Measurements from ENCODE around the gene ASAP3. TPM values are rescaled to one million over a fixed set of nuclear protein-coding genes. Genes with fewer than 3 reads are reported as not detected.

ASAP3 gene
- total and polyA plus RNA-seq, 2 experiments from 2014 or later: 28.0 to 98.2 TPM

- TF ChIP-seq ZNF462 (CRISPR knock-in tag; IDR thresholded peaks at IDR 0.05) (no peak), POLR2AphosphoS5 (IDR thresholded peaks at IDR 0.05; ENCODE audit: low read depth) (no peak), JUNB (IDR thresholded peaks at IDR 0.05; ENCODE audit: unreplicated experiment) (no peak), STAT1 (IDR thresholded peaks at IDR 0.05; ENCODE audit: unreplicated experiment) (no peak), EZH2 (IDR thresholded peaks at IDR 0.05; ENCODE audit: low read depth, unreplicated experiment) (no peak), ZNF331 (CRISPR knock-in tag; IDR thresholded peaks at IDR 0.05; ENCODE audit: low read depth) (no peak), ETS1 (IDR thresholded peaks at IDR 0.05) (no peak), CTCF (conservative IDR thresholded peaks at IDR 0.05; ENCODE audit: low read depth in 2 of 2) (no peak), ZNF114 (CRISPR knock-in tag; IDR thresholded peaks at IDR 0.05) (no peak)
Measured at GRCh38 chr1:23481026-23481597, 2.9 kb downstream of the ASAP3 start (continued).
